IMR-90 (cell line): ENCODE results near the gene TK2. TPM values are rescaled to one million over a fixed set of nuclear protein-coding genes. Genes with fewer than 3 reads are reported as not detected.

ENCODE experiments used
- ATAC-seq: fragments of 200-7000 bp; cut with Tn5 transposase; 2 replicates; pipeline ENCODE4 v1.9.1; 2020; ENCODE audit warnings: low read depth, mild to moderate bottlenecking, moderate library complexity
- BruUV-seq: library from RNA; stranded (reverse); fragments of 400-500 nt; replicated peaks from 2 replicates; lab custom pipeline; 2021; lab: Mats Ljungman, UMichigan
- CTCF ChIA-PET: fragments of 300-600 bp; formaldehyde crosslinking; extraction: SDS; loops from one replicate; lab custom pipeline; 2021; ENCODE audit warnings: antibody characterized with exemption; lab: Yijun Ruan, JAX
- POLR2A ChIA-PET: fragments of 300-600 bp; sonication (Branson Sonifier 250); formaldehyde crosslinking; loops from one replicate; lab custom pipeline; 2022; ENCODE audit warnings: antibody characterized with exemption; ENCODE audit not compliant: unreplicated experiment; lab: Charles Lee
- DNase-seq: peaks from one replicate; pipeline ENCODE4 v3.0.0; 2013
- H2AFZ ChIP-seq: replicated peaks from 2 replicates; pipeline ENCODE3; 2013; ENCODE audit warnings: low read length, mild to moderate bottlenecking; ENCODE audit not compliant: poor library complexity
- H2AK5ac ChIP-seq: 2 replicates; pipeline ENCODE4 v1.6.1; 2013; ENCODE audit warnings: low read depth, low read length, inconsistent platforms
- H2AK9ac ChIP-seq: replicated peaks from 2 replicates; pipeline ENCODE3; 2013; ENCODE audit warnings: mild to moderate bottlenecking, low read depth, low read length, moderate library complexity; ENCODE audit not compliant: poor library complexity
- H2BK120ac ChIP-seq: 2 replicates; pipeline ENCODE4 v1.6.1; 2013; ENCODE audit warnings: low read depth, low read length, inconsistent platforms
- H2BK15ac ChIP-seq: 3 replicates; pipeline ENCODE4 v1.6.1; 2013; ENCODE audit warnings: low read depth, low read length, inconsistent platforms
- H2BK20ac ChIP-seq: 2 replicates; pipeline ENCODE4 v1.6.1; 2013; ENCODE audit warnings: low read depth, mild to moderate bottlenecking, inconsistent platforms, low read length, moderate library complexity
- H2BK5ac ChIP-seq: 2 replicates; pipeline ENCODE4 v1.6.1; 2013; ENCODE audit warnings: mild to moderate bottlenecking, low read depth, low read length, inconsistent platforms; ENCODE audit not compliant: poor library complexity, severe bottlenecking
- H3K14ac ChIP-seq: replicated peaks from 2 replicates; pipeline ENCODE4 v1.6.1; 2013; ENCODE audit warnings: low read depth, low read length, inconsistent platforms
- H3K18ac ChIP-seq: 2 replicates; pipeline ENCODE4 v1.6.1; 2013; ENCODE audit warnings: low read depth, low read length, control low read depth
- H3K23ac ChIP-seq: 2 replicates; pipeline ENCODE4 v1.6.1; 2013; ENCODE audit warnings: low read depth, low read length, inconsistent platforms
- H3K27ac ChIP-seq: 2 replicates; pipeline ENCODE4 v1.5.1; 2013; ENCODE audit warnings: mild to moderate bottlenecking, control low read depth, low read length; ENCODE audit not compliant: insufficient read depth
- H3K27me3 ChIP-seq: 2 replicates; pipeline ENCODE4 v1.6.1; 2013; ENCODE audit warnings: low read length; ENCODE audit not compliant: control insufficient read depth, insufficient read depth
- H3K36me3 ChIP-seq: 2 replicates; pipeline ENCODE4 v1.6.1; 2013; ENCODE audit warnings: low read length, mixed read lengths; ENCODE audit not compliant: control insufficient read depth, insufficient read depth
- H3K4ac ChIP-seq: 2 replicates; pipeline ENCODE4 v1.6.1; 2013; ENCODE audit warnings: low read depth, low read length, inconsistent platforms
- H3K4me1 ChIP-seq: 2 replicates; pipeline ENCODE4 v1.6.1; 2013; ENCODE audit warnings: low read length, mixed read lengths; ENCODE audit not compliant: control insufficient read depth, insufficient read depth
- H3K4me2 ChIP-seq: 2 replicates; pipeline ENCODE4 v1.6.1; 2013; ENCODE audit warnings: low read depth, mild to moderate bottlenecking, control low read depth, low read length, moderate library complexity
- H3K4me3 ChIP-seq: 2 replicates; pipeline ENCODE4 v1.5.1; 2013; ENCODE audit warnings: low read depth, mild to moderate bottlenecking, control low read depth, low read length, moderate library complexity; ENCODE audit not compliant: insufficient read depth
- H3K56ac ChIP-seq: 2 replicates; pipeline ENCODE4 v1.6.1; 2013; ENCODE audit warnings: low read length, inconsistent platforms; ENCODE audit not compliant: insufficient read depth; ENCODE audit errors: extremely low read depth
- H3K79me1 ChIP-seq, 2 experiments: 2 replicates each; pipeline ENCODE4 v1.6.1; 2013; ENCODE audit warnings: low read length in 2 of 2, inconsistent platforms in 1 of 2, low read depth in 1 of 2
- H3K9ac ChIP-seq: 2 replicates; pipeline ENCODE4 v1.6.1; 2013; ENCODE audit warnings: low read depth, low read length, control low read depth
- H3K9me1 ChIP-seq: 2 replicates; pipeline ENCODE4 v1.6.1; 2013; ENCODE audit warnings: low read length, inconsistent platforms; ENCODE audit not compliant: insufficient read depth
- H3K9me3 ChIP-seq: 2 replicates; pipeline ENCODE4 v1.6.1; 2013; ENCODE audit warnings: low read length; ENCODE audit not compliant: control insufficient read depth, insufficient read depth
- H4K20me1 ChIP-seq: 2 replicates; pipeline ENCODE4 v1.6.1; 2013; ENCODE audit warnings: low read length, inconsistent platforms; ENCODE audit not compliant: insufficient read depth
- H4K5ac ChIP-seq: 2 replicates; pipeline ENCODE4 v1.6.1; 2013; ENCODE audit warnings: mild to moderate bottlenecking, low read depth, low read length, control low read depth
- H4K8ac ChIP-seq, 2 experiments: 2 replicates each; pipeline ENCODE4 v1.6.1; 2013; ENCODE audit warnings: low read depth in 2 of 2, low read length in 2 of 2, control low read depth in 1 of 2, inconsistent platforms in 1 of 2
- H4K91ac ChIP-seq: 2 replicates; pipeline ENCODE4 v1.6.1; 2013; ENCODE audit warnings: low read depth, low read length, inconsistent platforms; ENCODE audit not compliant: insufficient read depth
- CHD1 ChIP-seq: IDR thresholded peaks from 2 replicates; pipeline ENCODE4 v1.6.1; 2012; ENCODE audit warnings: low read depth, low read length, improper control_type of control experiment
- MAFK ChIP-seq: IDR thresholded peaks from 2 replicates; pipeline ENCODE4 v1.6.1; 2012; ENCODE audit warnings: low read depth, low read length, improper control_type of control experiment
- WGBS, 2 experiments: methylation state at CpG; one replicate each; pipeline versions ENCODE4 v1.1.5 to v1.1.7; 2013; ENCODE audit warnings: missing lambda C conversion rate in 2 of 2; ENCODE audit not compliant: insufficient read length in 1 of 2; ENCODE audit errors: extremely low coverage in 2 of 2; 5-methylcytosine and 5-hydroxymethylcytosine counted together
- dilution Hi-C: fragments of 300-500 bp; cut with HindIII; formaldehyde crosslinking; loops from one replicate; pipeline ENCODE4 v1.14.3; 2018; ENCODE audit warnings: low sequenced_read_pairs; ENCODE audit not compliant: unreplicated experiment
- in situ Hi-C: fragments of 300-500 bp; cut with MboI; formaldehyde crosslinking; loops from 3 replicates; pipeline ENCODE4 v1.14.3; 2019; ENCODE audit warnings: low sequenced_read_pairs, inconsistent platforms, mixed read lengths
- intact Hi-C: fragments of 100-400 bp; cut with micrococcal nuclease; formaldehyde crosslinking; loops from 2 replicates; pipeline ENCODE4 v1.10.0; 2022
- polyA plus RNA-seq, 3 experiments: library from polyadenylated mRNA; depleted of rRNA; stranded (reverse); fragments of >200 nt; gene quantifications; 2 replicates each; pipeline ENCODE4 v1.2.3, GENCODE V29; 2012; ENCODE audit warnings: low replicate concordance in 1 of 3
- total RNA-seq: library from RNA; depleted of rRNA; stranded (reverse); fragments of >200 nt; gene quantifications from 2 replicates; pipeline ENCODE4 v1.2.3, GENCODE V29; 2012

Gene TK2
- total and polyA plus RNA-seq, 2 of the 4 experiments (the other 2 are of a cell fraction), result 14.7 to 16.5 TPM

DNA sequence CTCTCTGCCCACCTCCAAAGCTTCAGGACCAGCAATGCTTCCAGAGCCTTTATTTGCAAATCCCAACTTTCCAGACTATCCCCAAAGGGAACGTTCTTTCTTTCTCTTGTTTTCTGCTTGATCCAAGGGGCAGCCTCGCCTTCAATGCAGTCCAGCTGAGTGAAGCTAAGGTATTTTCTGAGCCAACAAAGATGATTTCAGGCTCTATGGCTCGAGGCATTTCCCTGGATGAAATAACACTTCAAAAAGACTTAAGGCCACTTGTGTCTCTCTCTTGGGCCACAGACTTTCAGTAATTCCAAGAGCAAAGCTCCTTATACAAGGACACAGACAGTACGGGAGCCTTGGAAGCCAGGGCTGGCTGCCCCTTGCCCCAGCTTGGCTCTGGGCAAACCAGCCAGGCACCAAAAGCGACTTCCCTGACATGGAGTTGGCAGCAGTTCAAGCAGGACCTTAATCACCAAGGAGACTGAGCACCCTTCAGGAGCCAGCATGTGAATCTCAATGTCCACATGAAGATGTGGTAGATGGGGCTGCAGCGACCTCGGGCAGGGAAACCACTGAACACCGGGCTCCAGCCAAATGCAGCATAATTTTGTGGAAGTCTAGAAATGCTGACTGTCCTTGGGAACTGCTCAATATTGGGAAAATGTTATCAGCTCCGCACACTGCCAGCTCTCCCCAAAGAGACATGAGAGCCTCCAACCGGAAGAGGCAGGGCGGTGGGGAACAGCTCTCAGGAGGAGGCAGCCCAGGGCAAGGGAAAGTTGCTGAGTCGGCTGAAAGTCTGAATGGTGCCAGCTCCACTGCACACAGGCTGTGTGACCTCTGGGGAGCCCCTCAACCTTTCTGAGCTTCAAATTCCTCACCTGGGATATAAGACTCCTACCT lies 39.0 kb downstream of the TK2 start:
- H3K4me2 ChIP-seq, result no peak overlapping the region
- intact Hi-C loops, result no loop called here
- H2AFZ ChIP-seq, result no peak overlapping the region

More for the DNA sequence above, 39.0 kb downstream of the TK2 start:
- H3K9me1 ChIP-seq, result peaks cover 33% of the 10 kb centered on the region
- in situ Hi-C loops, result no loop called here
- ChIA-PET CTCF (interaction anchor here (0.9 to 1.5 kb wide), 4 partner anchors 11 to 103 kb away, joined by 3 to 4 read pairs (median 3); no protein-coding TSS in a partner anchor), POLR2A (no interaction called here)
- no peak overlapping the region for H2BK5ac ChIP-seq
- H2BK120ac ChIP-seq, result peak overlapping the region; percentile 76
- H2AK9ac ChIP-seq, result peak overlapping the region; percentile 39
- no peaks in the 10 kb centered on the region for H3K27me3 ChIP-seq
- H3K4ac ChIP-seq, result peak overlapping the region; percentile 64
- H3K79me1 ChIP-seq, result peaks cover 0 to 17% of the 10 kb centered on the region in 2 experiments; a peak in 2 of 4 replicates
- H2AK5ac ChIP-seq, result peak overlapping the region; percentile 50; the same call in 1 of the 2 replicates
- H3K23ac ChIP-seq, result no peak overlapping the region
- H3K4me1 ChIP-seq, result peaks cover 22% of the 10 kb centered on the region
- peaks cover 2% of the 10 kb centered on the region; the same call in 1 of the 2 replicates for H4K20me1 ChIP-seq
- peak overlapping the region in 1 of 2 experiments; percentile 15; a peak in 1 of 4 replicates for H4K8ac ChIP-seq
- no peak overlapping the region for H3K9ac ChIP-seq
- dilution Hi-C loops, result no loop called here
- ATAC-seq (no peak), DNase-seq (no peak)
- H2BK20ac ChIP-seq, result peak overlapping the region; percentile 63
- BruUV-seq, result TSS peak; percentile 39
- no peaks in the 10 kb centered on the region for H3K9me3 ChIP-seq
- TF ChIP-seq CHD1 (no peak), MAFK (peak; percentile 97)
- WGBS, 2 experiments, result 91% methylated on average over 6 of the region's 12 CpGs; no CpG with 5 or more reads in 1 of the 2 experiments
- H4K5ac ChIP-seq, result no peak overlapping the region
- peaks cover 3% of the 10 kb centered on the region; the same call in 1 of the 2 replicates for H3K36me3 ChIP-seq
- H3K14ac ChIP-seq, result no peak overlapping the region
- H3K4me3 ChIP-seq, result no peak overlapping the region
- no peak overlapping the region for H3K27ac ChIP-seq
- H2BK15ac ChIP-seq, result no peak overlapping the region; the same call in 2 of the 3 replicates
- 0 out of 2 replicates have a peak overlapping the region, but pooled peaks have one; percentile 2 for H3K18ac ChIP-seq
- H3K56ac ChIP-seq, result no peak overlapping the region
- peak overlapping the region; percentile 65; the same call in 1 of the 2 replicates for H4K91ac ChIP-seq
